Naive thymus-derived CD4-positive, alpha-beta T cell (primary cell): ENCODE measurements around the gene DIDO1. TPM values are rescaled to one million over a fixed set of nuclear protein-coding genes. Genes with fewer than 3 reads are reported as not detected.
A peak's percentile ranks its signal among the peaks of the same experiment; 100 is the strongest.

Experiments used
- ATAC-seq: fragments of 150-1000 bp; cut with Tn5 transposase; 2 replicates; pipeline ENCODE4 v1.10.0; 2021; ENCODE audit warnings: mild to moderate bottlenecking, moderate library complexity
- CTCF ChIA-PET: fragments of 350-600 bp; sonication (Branson Sonifier 250); formaldehyde crosslinking; loops from one replicate; lab custom pipeline; 2021; ENCODE audit warnings: antibody characterized with exemption; lab: Charles Lee
- POLR2A ChIA-PET: fragments of 350-600 bp; sonication (Branson Sonifier 250); formaldehyde crosslinking; loops from one replicate; lab custom pipeline; 2021; ENCODE audit warnings: antibody characterized with exemption, inconsistent platforms; lab: Charles Lee
- DNase-seq, 9 donors: peaks; one replicate each; pipeline versions ENCODE4 v3.0.0 to v3.0.0-alpha.2; 2020 to 2022; ENCODE audit warnings: mixed read lengths in 1 of 9
- H3K27ac ChIP-seq: one replicate; pipeline ENCODE4 v1.7.0; 2013; ENCODE audit warnings: mild to moderate bottlenecking, low read depth, low read length, moderate library complexity
- H3K27me3 ChIP-seq, 2 donors: one replicate each; pipeline ENCODE4 v1.7.0; 2013; ENCODE audit warnings: low read length in 2 of 2, mild to moderate bottlenecking in 2 of 2, moderate library complexity in 2 of 2; ENCODE audit not compliant: control insufficient read depth in 2 of 2, insufficient read depth in 2 of 2
- H3K36me3 ChIP-seq, 3 experiments: 1 replicate in 2 of 3; 2 replicates in 1 of 3; pipeline ENCODE4 v1.7.0; 2013; ENCODE audit warnings: low read length in 3 of 3, mild to moderate bottlenecking in 3 of 3, moderate library complexity in 1 of 3; ENCODE audit not compliant: insufficient read depth in 3 of 3, control insufficient read depth in 2 of 3
- H3K4me1 ChIP-seq, 2 donors: one replicate each; pipeline ENCODE4 v1.7.0; 2013; ENCODE audit warnings: low read length in 2 of 2, mild to moderate bottlenecking in 2 of 2, moderate library complexity in 1 of 2; ENCODE audit not compliant: control insufficient read depth in 2 of 2, insufficient read depth in 2 of 2
- H3K4me3 ChIP-seq: 2 replicates; pipeline ENCODE4 v1.7.0; 2013; ENCODE audit warnings: mild to moderate bottlenecking, low read length
- H3K9me3 ChIP-seq, 3 experiments: 1 replicate in 2 of 3; 2 replicates in 1 of 3; pipeline ENCODE4 v1.7.0; 2013; ENCODE audit warnings: low read length in 3 of 3; ENCODE audit not compliant: control insufficient read depth in 2 of 3
- H3K27ac Mint-ChIP-seq, 9 donors: one replicate each; pipeline ENCODE4 v1.8.0; 2020 to 2022; ENCODE audit warnings: mixed read lengths in 9 of 9, mild to moderate bottlenecking in 8 of 9, moderate library complexity in 5 of 9, inconsistent platforms in 2 of 9
- H3K27me3 Mint-ChIP-seq, 5 donors: one replicate each; pipeline ENCODE4 v1.8.0; 2021 to 2022; ENCODE audit warnings: mixed read lengths in 5 of 5, mild to moderate bottlenecking in 1 of 5
- H3K36me3 Mint-ChIP-seq, 5 donors: one replicate each; pipeline ENCODE4 v1.8.0; 2020 to 2022; ENCODE audit warnings: mixed read lengths in 5 of 5, mild to moderate bottlenecking in 3 of 5, inconsistent platforms in 1 of 5
- H3K4me1 Mint-ChIP-seq, 7 donors: one replicate each; pipeline ENCODE4 v1.8.0; 2020 to 2022; ENCODE audit warnings: mixed read lengths in 7 of 7, mild to moderate bottlenecking in 3 of 7, inconsistent platforms in 1 of 7
- H3K4me3 Mint-ChIP-seq, 10 donors: one replicate each; pipeline ENCODE4 v1.8.0; 2020 to 2022; ENCODE audit warnings: mild to moderate bottlenecking in 10 of 10, mixed read lengths in 10 of 10, moderate library complexity in 6 of 10, inconsistent platforms in 2 of 10
- H3K9me3 Mint-ChIP-seq, 11 donors: one replicate each; pipeline ENCODE4 v1.8.0; 2020 to 2022; ENCODE audit warnings: mixed read lengths in 11 of 11, mild to moderate bottlenecking in 4 of 11, inconsistent platforms in 1 of 11, moderate library complexity in 1 of 11
- intact Hi-C, 2 donors: fragments of 100-400 bp; cut with micrococcal nuclease; formaldehyde crosslinking; loops; one replicate each; pipeline ENCODE4 v1.15.1; 2023
- polyA plus RNA-seq, 2 donors: library from polyadenylated mRNA; unstranded; fragments of 300-500 nt; fragmentation: Illumina TruSeq; gene quantifications; one replicate each; pipeline ENCODE4 v1.2.3, GENCODE V29; 2021
- total RNA-seq, 6 experiments: library from RNA in 5 of 6; stranded (reverse) in 5 of 6; gene quantifications; 1 replicate in 5 of 6; 2 replicates in 1 of 6; pipeline ENCODE4 v1.2.3 and lab custom pipeline; 2021 to 2026

Gene DIDO1
- total and polyA plus RNA-seq, 7 experiments from 2014 or later, result 36.6 to 139 (median 69.2) TPM

GRCh38 chr20:62941792-62942191 is 15.5 kb upstream of the DIDO1 start:
- Mint-ChIP-seq H3K27me3 (no peaks in the 10 kb centered on the region), H3K27ac (peak overlapping the region in 1 of 9 donors; percentile 28), H3K36me3 (peaks cover 10 to 26% (median 18%) of the 10 kb centered on the region in 5 donors), H3K9me3 (no peaks in the 10 kb centered on the region), H3K4me1 (peaks cover 24 to 54% (median 44%) of the 10 kb centered on the region in 7 donors), H3K4me3 (peak overlapping the region in 1 of 10 donors; percentile 36)
- CTCF ChIA-PET, result interaction anchor here (1.1 kb wide), 1 partner anchor 11 kb away, joined by 3 read pairs; no protein-coding TSS in a partner anchor
- H3K27me3 ChIP-seq, result no peaks in the 10 kb centered on the region
- H3K4me1 ChIP-seq, result peaks cover 12 to 18% of the 10 kb centered on the region in 2 donors
- H3K36me3 ChIP-seq, result peaks cover 8 to 65% (median 18%) of the 10 kb centered on the region in 3 experiments
- no peak overlapping the region for H3K4me3 ChIP-seq
- DNase-seq (no peak), ATAC-seq (no peak)
- no peak overlapping the region for H3K27ac ChIP-seq
- H3K9me3 ChIP-seq, result no peaks in the 10 kb centered on the region
- intact Hi-C loops, result no loop called here
- POLR2A ChIA-PET, result no interaction called here

DNA sequence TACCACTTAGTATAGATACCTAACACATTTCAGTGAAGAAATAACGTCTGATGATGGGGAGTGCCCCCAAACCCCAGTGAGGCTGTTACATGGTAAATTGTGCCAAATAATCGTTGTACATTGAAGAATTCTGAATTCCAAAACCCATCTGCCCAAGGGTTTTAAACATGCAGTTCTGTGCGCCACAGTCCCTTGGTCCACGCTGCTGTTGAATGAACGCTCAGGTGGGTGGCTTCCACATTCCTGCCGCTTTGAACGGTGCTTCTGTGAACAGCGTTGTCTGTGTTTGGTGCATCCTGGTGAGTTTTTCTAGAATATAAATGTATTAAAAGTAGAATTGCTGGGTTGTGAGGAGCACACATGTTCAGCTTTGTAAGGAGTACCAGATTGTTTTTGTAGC is 14.6 kb upstream of the DIDO1 start:
- POLR2A ChIA-PET, result no interaction called here

GRCh38 chr20:62938105-62938888 is 12.0 kb upstream of the DIDO1 start, which contains the start of gene GID8:
GID8 (plus strand) TSS chr20:62938147; CDS start chr20:62941503, 3,356 bp downstream.
- Mint-ChIP-seq H3K4me3 (peak within 1 kb of the TSS in 9 of 10 donors; percentile 89 to 100 (median 98)), H3K36me3 (peaks cover 6 to 11% (median 7%) of the 10 kb centered on the region in 5 donors), H3K4me1 (peaks cover 24 to 56% (median 45%) of the 10 kb centered on the region in 7 donors), H3K9me3 (no peaks in the 10 kb centered on the region), H3K27ac (peak within 1 kb of the TSS; percentile 93 to 99 (median 95)), H3K27me3 (no peaks in the 10 kb centered on the region)
- ChIA-PET CTCF (interaction anchor here (2.0 kb wide), 1 partner anchor 11 kb away, joined by 13 read pairs; no protein-coding TSS in a partner anchor), POLR2A (interaction anchor here (1.2 to 7.0 kb wide), 11 partner anchors 11 to 165 kb away, joined by 3 to 84 read pairs (median 5); partner anchors contain the start of genes DIDO1, MRGBP and SLC17A9)
- Histone ChIP-seq H3K4me1 (peaks cover 34 to 37% of the 10 kb centered on the region in 2 donors), H3K9me3 (no peaks in the 10 kb centered on the region), H3K36me3 (peaks cover 0 to 48% (median 5%) of the 10 kb centered on the region in 3 experiments), H3K4me3 (peak within 1 kb of the TSS; percentile 94), H3K27me3 (no peaks in the 10 kb centered on the region), H3K27ac (peak within 1 kb of the TSS; percentile 97)
- ATAC-seq (peak; percentile 58), DNase-seq (peak in 2 of 9 donors; percentile 46 to 74)
- intact Hi-C loops, result loop anchor here (1.0 to 5.0 kb wide), 7 partner anchors 16 to 816 kb away; partner anchors contain the start of genes ADRM1 (in 1 of the 2), LSM14B (in 1 of the 2) and YTHDF1 (in 1 of the 2)

More for the DNA sequence above, 14.6 kb upstream of the DIDO1 start:
- peaks cover 21 to 27% of the 10 kb centered on the region in 2 donors for H3K4me1 ChIP-seq
- CTCF ChIA-PET, result interaction anchor here (1.4 kb wide), 1 partner anchor 24 kb away, joined by 4 read pairs; no protein-coding TSS in a partner anchor
- peaks cover 6 to 56% (median 10%) of the 10 kb centered on the region in 3 experiments for H3K36me3 ChIP-seq
- H3K36me3 Mint-ChIP-seq, result peaks cover 10 to 20% (median 14%) of the 10 kb centered on the region in 5 donors
- H3K9me3 Mint-ChIP-seq, result no peaks in the 10 kb centered on the region
- H3K9me3 ChIP-seq, result no peaks in the 10 kb centered on the region
- peak overlapping the region in 2 of 9 donors; percentile 10 to 59 for H3K27ac Mint-ChIP-seq
- no peaks in the 10 kb centered on the region for H3K27me3 ChIP-seq
- no peak overlapping the region for H3K27ac ChIP-seq
- no peak overlapping the region for H3K4me3 ChIP-seq
- intact Hi-C loops, result no loop called here
- no peaks in the 10 kb centered on the region for H3K27me3 Mint-ChIP-seq
- H3K4me1 Mint-ChIP-seq, result peaks cover 24 to 56% (median 45%) of the 10 kb centered on the region in 7 donors
- H3K4me3 Mint-ChIP-seq, result peak overlapping the region in 2 of 10 donors; percentile 36 to 49
- DNase-seq (no peak), ATAC-seq (no peak)

DNA sequence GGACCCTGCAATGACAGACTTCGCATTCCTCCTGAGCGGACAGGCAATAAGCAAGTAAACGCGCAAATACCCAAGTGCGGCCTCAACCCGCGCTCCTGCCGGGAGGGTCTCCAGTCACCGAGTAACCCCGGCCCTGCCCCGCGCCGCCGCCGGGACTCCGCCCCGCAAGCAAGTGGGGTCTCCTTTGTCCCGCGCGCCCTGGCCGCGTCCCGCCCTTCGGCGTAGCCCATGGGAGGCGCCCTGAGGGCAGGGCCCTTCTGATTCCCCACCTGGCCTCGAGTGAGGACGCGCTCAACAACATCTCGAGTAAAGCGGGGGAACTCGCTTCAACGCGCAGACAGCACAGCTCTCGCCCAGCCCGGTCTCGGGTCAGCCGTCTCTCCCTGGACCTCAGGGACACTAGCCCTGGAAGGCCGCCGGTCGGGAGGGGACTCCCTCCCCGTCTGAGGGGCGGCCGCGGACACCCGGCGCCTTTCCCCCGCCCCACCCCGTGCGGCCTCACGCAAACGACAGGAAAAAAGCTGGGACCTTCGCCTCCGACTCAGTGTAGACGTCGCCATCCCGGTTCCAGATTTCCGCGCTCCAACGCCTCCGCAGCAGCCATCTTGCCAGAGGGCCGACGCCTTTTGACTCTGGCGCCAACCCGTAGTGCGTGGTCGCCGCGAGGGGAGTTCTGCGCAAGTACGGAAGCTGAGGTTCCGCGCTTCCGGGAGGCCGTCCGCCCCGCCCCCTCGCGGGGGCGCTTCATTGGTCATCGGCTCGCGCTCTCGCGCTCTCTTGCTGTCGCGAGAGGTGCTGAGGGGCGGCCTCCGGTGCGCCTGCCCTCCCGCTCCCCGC is 11.2 kb upstream of the DIDO1 start:
- Mint-ChIP-seq H3K9me3 (no peaks in the 10 kb centered on the region), H3K4me1 (peaks cover 27 to 51% (median 40%) of the 10 kb centered on the region in 7 donors), H3K27me3 (no peaks in the 10 kb centered on the region), H3K4me3 (peak overlapping the region in 6 of 10 donors; percentile 94 to 98 (median 96)), H3K36me3 (peaks cover 0 to 11% (median 7%) of the 10 kb centered on the region in 5 donors), H3K27ac (peak overlapping the region; percentile 88 to 98 (median 95))
- intact Hi-C loops, result loop anchor here (1.0 to 5.0 kb wide), 10 partner anchors 8 to 815 kb away; partner anchors contain the start of genes ADRM1 (in 1 of the 2), DIDO1 (in 1 of the 2), LSM14B (in 1 of the 2) and YTHDF1 (in 1 of the 2)
- H3K4me3 ChIP-seq, result peak overlapping the region; percentile 94
- H3K36me3 ChIP-seq, result peaks cover 0 to 40% (median 0%) of the 10 kb centered on the region in 3 experiments
- ATAC-seq (peak; percentile 95), DNase-seq (peak; percentile 96 to 98 (median 97))
- ChIA-PET CTCF (interaction anchor here (0.5 to 2.0 kb wide), 4 partner anchors 10 to 68 kb away, joined by 3 to 13 read pairs (median 5); no protein-coding TSS in a partner anchor), POLR2A (interaction anchor here (0.6 to 7.0 kb wide), 13 partner anchors 8 to 166 kb away, joined by 3 to 84 read pairs (median 5); partner anchors contain the start of genes DIDO1, MRGBP and SLC17A9)
- peak overlapping the region; percentile 97 for H3K27ac ChIP-seq
- H3K4me1 ChIP-seq, result peaks cover 34 to 37% of the 10 kb centered on the region in 2 donors
- no peaks in the 10 kb centered on the region for H3K27me3 ChIP-seq
- H3K9me3 ChIP-seq, result no peaks in the 10 kb centered on the region

GRCh38 chr20:62935968-62936585 is 9.8 kb upstream of the DIDO1 start:
- no peak overlapping the region for H3K27ac ChIP-seq
- intact Hi-C loops, result loop anchor here (5.0 kb wide), 5 partner anchors 34 to 814 kb away; partner anchors contain the start of genes ADRM1 (in 1 of the 2), LSM14B (in 1 of the 2) and YTHDF1 (in 1 of the 2)
- H3K4me3 ChIP-seq, result no peak overlapping the region
- H3K9me3 ChIP-seq, result no peaks in the 10 kb centered on the region
- no peak for ATAC-seq
- Mint-ChIP-seq H3K27me3 (no peaks in the 10 kb centered on the region), H3K4me3 (peak overlapping the region in 3 of 10 donors; percentile 94 to 98 (median 95)), H3K36me3 (peaks cover 0 to 9% (median 0%) of the 10 kb centered on the region in 5 donors), H3K9me3 (no peaks in the 10 kb centered on the region), H3K4me1 (peaks cover 17 to 44% (median 29%) of the 10 kb centered on the region in 7 donors), H3K27ac (peak overlapping the region in 1 of 9 donors; percentile 88)
- DNase-seq, result peak in 1 of 9 donors; percentile 4
- peaks cover 0 to 32% (median 0%) of the 10 kb centered on the region in 3 experiments for H3K36me3 ChIP-seq
- peaks cover 34 to 37% of the 10 kb centered on the region in 2 donors for H3K4me1 ChIP-seq
- no peaks in the 10 kb centered on the region for H3K27me3 ChIP-seq
- ChIA-PET CTCF (interaction anchor here (1.0 to 2.2 kb wide), 6 partner anchors 8 to 35 kb away, joined by 3 to 13 read pairs (median 6); partner anchors contain the start of gene DIDO1), POLR2A (interaction anchor here (1.7 to 7.0 kb wide), 4 partner anchors 8 to 18 kb away, joined by 6 to 84 read pairs (median 58); partner anchors contain the start of genes DIDO1 and SLC17A9)
